Ramos (cell line): ENCODE data around the gene PRM2.

Experiments
- in situ Hi-C: fragments of 300-500 bp; cut with MboI; formaldehyde crosslinking; loops from one replicate; pipeline ENCODE4 v1.14.3; 2022; ENCODE audit warnings: low sequenced_read_pairs; ENCODE audit not compliant: unreplicated experiment

PRM2 gene

DNA sequence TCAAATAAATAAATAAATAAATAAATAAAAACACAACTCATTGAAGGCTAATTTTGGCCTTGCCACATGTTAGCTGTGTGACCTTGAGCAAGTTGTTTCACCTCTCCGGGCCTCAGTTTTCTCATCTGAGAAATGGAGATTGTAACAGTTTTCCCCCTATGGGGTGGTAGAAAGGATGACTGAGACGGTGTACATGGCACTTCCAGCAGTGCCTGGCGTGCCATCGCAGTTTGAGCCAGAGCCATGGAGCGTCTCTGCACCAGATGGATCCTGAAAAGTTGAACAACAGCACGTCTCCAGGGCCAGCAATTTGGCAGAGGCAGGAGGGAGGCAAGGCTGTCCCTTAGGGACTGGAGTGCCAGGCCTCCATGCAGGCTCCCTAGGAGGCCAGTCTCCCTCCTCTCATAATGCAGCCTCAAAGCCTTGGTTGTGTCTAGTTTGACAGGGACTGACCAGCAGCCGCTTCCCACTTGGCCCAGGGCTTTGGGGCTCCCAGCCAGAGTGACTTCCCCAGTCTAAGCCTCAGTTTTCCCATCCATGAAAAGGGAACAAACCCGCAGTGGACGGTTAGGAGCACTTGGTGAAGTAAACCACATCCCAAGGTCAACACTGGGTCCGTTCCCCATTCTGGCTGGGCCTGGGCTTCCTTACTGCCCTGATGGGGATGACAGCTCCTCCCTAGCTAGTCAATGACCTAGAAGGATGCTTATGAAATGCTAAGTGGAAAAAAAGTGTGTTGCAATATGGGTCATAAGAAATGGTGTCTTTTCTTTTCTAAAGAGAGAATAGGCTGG is 39.6 kb downstream of the PRM2 start:
- in situ Hi-C loops: no loop called here

DNA sequence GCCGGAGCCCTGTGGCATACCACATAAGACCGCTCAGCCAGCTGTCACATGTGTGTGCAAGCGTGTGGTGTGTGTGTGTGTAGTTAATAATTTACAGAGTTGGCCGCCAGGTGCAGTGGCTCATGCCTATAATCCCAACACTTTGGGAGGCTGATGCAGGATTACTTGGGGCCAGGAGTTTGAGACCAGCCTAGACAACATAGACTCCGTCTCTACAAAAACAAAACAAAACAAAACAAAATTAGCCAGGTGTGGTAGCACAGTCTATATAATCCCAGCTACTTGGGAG is 40.6 kb downstream of the PRM2 start:
- in situ Hi-C loops: no loop called here

DNA sequence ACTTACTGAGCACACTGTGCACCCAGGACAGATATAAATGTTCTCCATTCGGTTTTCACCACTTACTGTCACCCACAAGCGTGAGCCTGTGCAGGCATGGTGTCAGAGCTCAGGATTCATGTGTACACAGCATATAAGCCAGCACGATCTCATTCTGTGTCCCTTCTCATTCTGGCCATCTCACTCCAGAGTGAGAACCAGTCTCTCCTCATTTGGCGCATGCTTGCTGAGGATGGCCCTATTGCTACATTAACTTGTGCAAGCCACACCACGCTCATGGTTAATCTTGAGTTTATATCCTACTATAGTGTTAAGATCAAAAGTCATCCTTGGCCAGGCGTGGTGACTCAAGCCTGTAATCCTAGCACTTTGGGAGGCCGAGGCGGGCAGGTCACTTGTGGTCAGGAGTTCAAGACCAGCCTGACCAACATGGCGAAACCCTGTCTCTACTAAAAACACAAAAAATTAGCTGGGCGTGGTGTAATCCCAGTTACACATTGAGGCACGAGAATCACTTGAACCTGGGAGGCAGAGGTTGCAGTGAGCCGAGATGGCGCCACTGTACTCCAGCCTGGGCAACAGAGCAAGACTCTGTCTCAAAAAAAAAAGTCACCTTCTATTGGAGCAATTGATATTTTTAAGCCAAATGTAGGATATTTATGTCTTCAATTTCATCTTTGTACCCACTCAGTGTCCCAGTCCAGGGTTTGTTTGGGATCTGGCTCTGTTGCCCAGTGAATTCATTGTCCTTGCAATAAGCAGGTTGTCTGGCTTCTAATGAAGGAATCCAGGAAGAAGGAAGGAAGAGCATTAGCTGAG is 41.2 kb downstream of the PRM2 start:
- in situ Hi-C loops: no loop called here

DNA sequence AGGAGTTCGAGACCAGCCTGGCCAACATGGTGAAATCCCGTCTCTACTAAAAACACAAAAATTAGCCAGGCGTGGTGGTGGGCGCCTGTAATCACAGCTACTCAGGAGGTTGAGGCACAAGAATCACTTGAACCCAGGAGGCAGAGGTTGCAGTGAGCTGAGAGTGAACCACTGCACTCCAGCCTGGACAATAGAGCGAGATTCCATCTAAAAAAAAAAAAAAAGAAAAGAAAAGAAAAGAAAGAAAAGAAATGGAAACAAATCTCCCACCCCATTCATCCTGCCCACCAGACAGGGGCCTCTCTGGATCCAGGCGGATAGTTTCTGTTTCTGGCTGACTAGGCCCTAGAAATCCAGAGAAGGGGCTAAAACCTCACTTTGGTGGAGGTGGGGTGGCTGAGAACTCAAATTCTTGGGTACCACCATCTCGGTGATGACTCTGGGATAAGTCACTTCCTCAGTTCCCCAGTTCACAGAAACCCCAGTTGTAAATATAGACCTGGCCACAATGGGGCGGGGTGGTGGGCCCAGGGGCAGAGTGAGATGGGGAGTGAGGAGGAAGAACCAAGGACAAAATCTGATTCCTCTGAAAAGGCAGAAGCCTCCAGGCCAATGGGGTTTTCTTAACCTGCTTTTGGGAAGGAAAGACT is 42.4 kb downstream of the PRM2 start:
- in situ Hi-C loops: no loop called here

DNA sequence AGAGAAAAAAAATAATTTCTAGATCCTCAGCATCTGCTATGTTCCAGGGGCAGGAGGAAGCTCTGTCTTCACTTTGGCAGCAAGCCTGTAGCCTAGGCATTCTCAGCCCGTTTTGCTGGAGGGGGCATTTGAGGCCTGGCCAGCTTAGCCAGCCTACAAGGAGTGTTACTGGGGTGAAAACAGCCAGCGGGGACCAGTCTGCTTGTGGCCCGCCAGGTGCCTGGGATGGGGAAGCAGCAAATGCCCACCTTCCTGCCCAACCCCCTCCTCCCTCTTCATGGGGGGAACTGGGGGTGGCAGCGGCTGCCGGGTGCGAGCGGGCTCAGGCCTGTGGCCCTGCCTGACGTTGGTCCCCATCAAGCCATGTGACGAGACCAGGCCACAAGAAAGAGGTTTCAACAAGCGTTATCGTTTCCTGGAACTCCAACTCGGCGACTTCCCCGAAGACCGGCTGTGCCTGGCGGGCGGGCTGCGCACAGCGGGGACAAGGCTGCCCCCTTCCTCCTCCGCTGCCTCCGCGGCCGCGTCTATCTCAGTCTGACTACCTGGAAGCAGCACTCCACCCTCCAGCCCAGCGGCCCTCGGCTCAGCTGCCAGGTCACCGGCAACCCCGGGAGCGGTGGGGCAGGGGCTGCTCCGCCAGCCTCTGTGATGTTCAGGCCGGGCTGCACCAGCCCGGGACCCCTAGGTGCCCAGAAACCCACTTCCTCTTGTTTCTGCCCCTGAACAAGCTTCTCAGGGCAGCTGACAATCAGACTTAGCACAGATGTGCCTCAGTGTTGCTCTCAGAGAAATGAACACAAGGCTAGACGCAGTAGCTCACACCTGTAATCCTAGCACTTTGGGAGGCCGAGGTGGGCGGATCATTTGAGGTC is 43.2 kb downstream of the PRM2 start:
- in situ Hi-C loops: no loop called here

DNA sequence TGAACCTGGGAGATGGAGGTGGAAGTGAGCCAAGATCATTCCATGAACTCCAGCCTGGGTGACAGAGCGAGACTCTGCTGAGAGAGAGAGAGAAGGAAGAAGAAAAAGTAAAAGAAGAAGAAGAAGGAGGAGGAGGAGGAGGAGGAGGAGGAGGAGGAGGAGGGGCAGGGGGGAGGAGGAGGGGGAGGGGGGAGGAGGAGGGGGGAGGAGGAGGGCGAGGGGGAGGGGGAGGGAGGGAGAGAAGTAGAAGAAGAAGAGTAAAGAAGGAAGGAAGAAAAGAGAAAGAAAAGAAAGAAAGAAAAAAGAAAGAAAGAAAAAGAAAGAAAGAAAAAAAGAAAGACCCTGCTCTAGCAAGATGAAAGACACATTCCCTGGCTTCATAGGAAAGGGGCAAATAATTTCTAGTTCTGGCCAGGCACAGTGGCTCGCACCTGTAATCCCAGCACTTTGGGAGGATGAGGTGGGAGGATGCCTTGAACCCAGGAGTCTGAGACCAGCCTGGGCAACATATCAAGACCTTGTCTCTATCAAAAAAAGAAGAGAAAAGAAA is 43.9 kb downstream of the PRM2 start:
- in situ Hi-C loops: no loop called here

DNA sequence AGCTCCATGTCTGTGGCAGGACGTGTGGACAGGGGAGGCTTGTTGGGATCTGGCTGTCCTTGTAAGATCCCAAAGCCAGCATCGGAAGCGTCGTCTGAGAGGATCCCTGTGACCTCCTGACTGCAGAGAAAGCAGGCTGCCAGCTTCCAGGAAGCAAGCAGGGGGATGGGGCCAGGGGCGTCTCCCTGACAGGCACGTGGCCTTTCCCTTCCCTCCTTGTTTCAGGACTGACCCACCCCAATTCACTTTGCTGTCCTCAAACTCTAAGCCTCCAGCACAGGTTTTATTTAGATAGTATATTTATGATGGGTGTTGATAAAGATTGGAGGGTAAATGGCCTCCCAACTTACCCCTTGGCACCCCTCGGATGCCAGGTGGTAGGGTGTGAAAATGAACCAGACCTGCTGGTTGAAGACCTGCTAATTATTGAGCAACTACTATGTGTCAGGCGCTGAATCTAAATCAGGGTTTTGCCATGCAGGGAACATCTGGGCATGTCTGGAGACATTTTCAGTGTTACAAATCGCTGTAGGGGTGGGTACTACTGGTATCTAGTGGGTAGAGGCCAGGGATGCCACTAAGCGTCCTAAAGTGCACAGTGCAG is 44.8 kb downstream of the PRM2 start:
- in situ Hi-C loops: no loop called here

DNA sequence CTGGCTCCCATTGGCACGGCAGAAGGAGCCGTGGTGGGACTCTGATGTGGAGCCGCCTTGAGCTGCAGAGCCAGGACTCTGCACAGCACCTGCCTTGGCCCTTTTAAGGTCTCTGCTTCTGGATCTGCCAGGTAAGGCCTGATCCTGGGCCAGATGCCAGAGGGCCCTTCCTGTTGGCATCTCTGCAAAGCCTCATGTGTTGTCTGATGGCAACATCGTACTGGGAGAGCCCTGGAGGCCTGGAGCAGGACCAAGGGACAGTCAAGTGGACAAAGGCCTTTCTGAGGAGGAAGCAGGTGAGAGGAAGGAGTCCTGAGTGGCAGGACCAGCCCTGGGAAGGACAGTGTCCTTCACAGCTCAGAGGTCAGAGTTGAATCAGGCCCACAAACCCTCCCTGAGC is 46.4 kb downstream of the PRM2 start:
- in situ Hi-C loops: no loop called here

DNA sequence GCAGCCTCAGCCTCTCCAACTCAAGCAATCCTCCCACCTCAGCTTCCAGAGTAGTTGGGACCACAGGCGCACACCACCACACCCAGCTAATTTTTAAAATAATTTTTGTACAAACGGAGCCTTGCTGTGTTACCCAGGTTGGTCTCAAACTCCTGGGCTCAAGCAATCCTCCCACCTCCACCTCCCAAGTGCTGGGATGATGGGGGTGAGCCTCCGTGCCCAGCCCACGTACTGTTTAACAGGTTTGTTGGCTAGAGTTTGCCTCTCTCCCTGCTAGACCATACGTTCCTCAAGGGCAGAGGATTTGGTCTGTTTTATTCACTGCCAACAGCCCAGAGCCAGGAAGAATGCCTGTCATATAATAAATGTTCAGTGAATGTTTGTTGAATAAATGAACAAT is 46.8 kb downstream of the PRM2 start:
- in situ Hi-C loops: no loop called here

DNA sequence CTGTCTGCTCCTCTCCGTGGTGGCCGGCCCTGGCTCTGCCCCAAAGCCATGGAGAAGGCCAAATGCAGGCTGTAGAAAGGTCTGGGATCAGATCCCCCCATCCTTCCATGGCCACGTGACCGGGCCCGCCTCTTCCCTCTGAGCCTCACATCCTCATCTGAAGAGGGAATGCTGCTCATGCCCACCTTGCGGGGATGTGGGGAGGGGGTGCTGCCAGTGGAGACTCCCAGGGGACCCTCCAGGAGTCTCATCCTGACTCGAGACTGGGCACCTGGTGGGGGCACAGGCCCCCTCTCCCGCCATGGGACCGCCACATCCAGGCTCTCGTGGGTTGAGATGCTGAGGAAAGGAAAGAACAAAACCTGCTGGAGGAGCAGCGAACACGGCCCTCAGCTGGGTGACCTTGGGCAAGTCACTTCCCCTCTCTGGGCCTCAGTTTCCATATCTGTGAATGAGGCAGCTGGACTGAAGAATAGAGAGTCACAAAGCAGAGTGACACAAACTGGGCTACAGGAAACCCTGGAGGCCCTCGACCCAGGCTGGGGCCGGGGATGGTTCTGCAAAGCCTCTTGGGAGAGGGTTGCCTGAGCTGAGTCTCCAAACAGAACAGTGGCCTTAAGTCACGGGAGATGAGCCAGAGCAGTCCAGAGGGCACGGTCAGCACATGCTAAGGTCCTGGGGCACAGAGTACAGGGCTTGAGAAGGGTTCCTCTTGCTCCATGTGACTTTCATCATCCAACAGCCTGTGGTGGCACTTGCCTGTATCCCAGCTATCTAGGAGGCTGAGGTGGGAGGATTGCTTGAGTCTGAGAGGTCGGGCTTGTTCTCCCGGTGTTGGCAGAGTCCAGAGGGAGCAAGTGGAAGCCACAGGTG is 50.4 kb downstream of the PRM2 start:
- in situ Hi-C loops: no loop called here
